ENCODE results near the gene TBX10.
"Not testable (repeated sequence)": the region's sequence is repeated elsewhere in the genome, so short reads cannot be mapped to it uniquely, and the experiment has no call there.

The TBX10 gene

GRCh38 chr11:67645521-67646461 lies 6.2 kb upstream of the TBX10 start:
- TF ChIP-seq POLR2A (IDR thresholded peaks at IDR 0.05; ENCODE audit: low read depth, low read length), result no peak
- FAIRE-seq (no peak), DNase-seq (ENCODE audit: insufficient read length, low spot score) (no peak)

GRCh38 chr11:67644472-67645418 lies 5.2 kb upstream of the TBX10 start:
- no peak for TF ChIP-seq POLR2A (IDR thresholded peaks at IDR 0.05; ENCODE audit: low read depth, low read length)
- FAIRE-seq (no peak), DNase-seq (ENCODE audit: insufficient read length, low spot score) (no peak)

GRCh38 chr11:67644042-67644441 lies 4.5 kb upstream of the TBX10 start:
- FAIRE-seq (no peak), DNase-seq (ENCODE audit: insufficient read length, low spot score) (no peak)

GRCh38 chr11:67642173-67643120 lies 2.9 kb upstream of the TBX10 start:
- FAIRE-seq, result no peak
- DNase-seq (ENCODE audit: insufficient read length, low spot score), result no peak

More at GRCh38 chr11:67644042-67644441, 4.5 kb upstream of the TBX10 start:
- TF ChIP-seq POLR2A (IDR thresholded peaks at IDR 0.05; ENCODE audit: low read depth, low read length), result no peak

GRCh38 chr11:67641338-67642172 lies 2.0 kb upstream of the TBX10 start:
- DNase-seq (ENCODE audit: insufficient read length, low spot score) (no peak), FAIRE-seq (no peak)
- TF ChIP-seq POLR2A (IDR thresholded peaks at IDR 0.05; ENCODE audit: low read depth, low read length), result no peak

More at GRCh38 chr11:67642173-67643120, 2.9 kb upstream of the TBX10 start:
- no peak for TF ChIP-seq POLR2A (IDR thresholded peaks at IDR 0.05; ENCODE audit: low read depth, low read length)

- FAIRE-seq (no peak), DNase-seq (ENCODE audit: insufficient read length, low spot score) (no peak)
- no peak for TF ChIP-seq POLR2A (IDR thresholded peaks at IDR 0.05; ENCODE audit: low read depth, low read length)
Measured at GRCh38 chr11:67640758-67641337, 1.3 kb upstream of the TBX10 start.

GRCh38 chr11:67640021-67640757 lies 626 bp upstream of the TBX10 start:
- no peak for DNase-seq (ENCODE audit: insufficient read length, low spot score)
- TF ChIP-seq POLR2A (IDR thresholded peaks at IDR 0.05; ENCODE audit: low read depth, low read length), result no peak
- FAIRE-seq, result no peak

- DNase-seq (ENCODE audit: insufficient read length, low spot score), result no peak
- FAIRE-seq, result no peak
Measured at GRCh38 chr11:67638535-67639437, 777 bp downstream of the TBX10 start.

GRCh38 chr11:67637441-67637840 lies 2.1 kb downstream of the TBX10 start:
- DNase-seq (ENCODE audit: insufficient read length, low spot score); FAIRE-seq: not testable (repeated sequence)

More at GRCh38 chr11:67638535-67639437, 777 bp downstream of the TBX10 start:
- TF ChIP-seq POLR2A (IDR thresholded peaks at IDR 0.05; ENCODE audit: low read depth, low read length), result no peak

- no peak for FAIRE-seq
Measured at GRCh38 chr11:67636962-67637361, 2.6 kb downstream of the TBX10 start.

GRCh38 chr11:67635231-67635521 lies 4.4 kb downstream of the TBX10 start:
- DNase-seq (ENCODE audit: insufficient read length, low spot score) (no peak), FAIRE-seq (no peak)
- TF ChIP-seq POLR2A (IDR thresholded peaks at IDR 0.05; ENCODE audit: low read depth, low read length), result no peak

More at GRCh38 chr11:67636962-67637361, 2.6 kb downstream of the TBX10 start:
- no peak for DNase-seq (ENCODE audit: insufficient read length, low spot score)
- TF ChIP-seq POLR2A (IDR thresholded peaks at IDR 0.05; ENCODE audit: low read depth, low read length), result no peak
